Psoas muscle (tissue), 8 donors: ENCODE results near the gene FRMD6. TPM values are rescaled to one million over a fixed set of nuclear protein-coding genes. Genes with fewer than 3 reads are reported as not detected.

Experiments used
- ATAC-seq, 4 donors: fragments of 200-7000 bp; cut with Tn5 transposase; one replicate each; pipeline ENCODE4 v1.9.1; 2020; ENCODE audit warnings: moderate library complexity in 3 of 4, mild to moderate bottlenecking in 2 of 4
- DNase-seq, 2 donors: peaks; one replicate each; pipeline ENCODE4 v3.0.0-alpha.2; 2020
- H3K27ac ChIP-seq: fragments of 200-600 bp; one replicate; pipeline ENCODE4 v1.8.0; 2022
- H3K27me3 ChIP-seq, 3 donors: fragments of 200-600 bp in 1 of 3; one replicate each; pipeline versions ENCODE4 v1.6.1 to v1.8.0; 2013 to 2022; ENCODE audit warnings: low read length in 2 of 3, mild to moderate bottlenecking in 2 of 3, moderate library complexity in 1 of 3; ENCODE audit not compliant: insufficient read depth in 3 of 3
- H3K36me3 ChIP-seq, 2 donors: fragments of 200-600 bp in 1 of 2; one replicate each; pipeline versions ENCODE4 v1.6.1 to v1.8.0; 2013 to 2022; ENCODE audit warnings: low read depth in 1 of 2, mild to moderate bottlenecking in 1 of 2, moderate library complexity in 1 of 2; ENCODE audit not compliant: insufficient read depth in 1 of 2
- H3K4me1 ChIP-seq: fragments of 200-600 bp; one replicate; pipeline ENCODE4 v1.8.0; 2022
- H3K4me3 ChIP-seq: fragments of 200-600 bp; one replicate; pipeline ENCODE4 v1.8.0; 2022; ENCODE audit warnings: mild to moderate bottlenecking
- H3K9me3 ChIP-seq: fragments of 200-600 bp; one replicate; pipeline ENCODE4 v1.8.0; 2022
- CTCF ChIP-seq: fragments of 200-600 bp; IDR thresholded peaks from one replicate; pipeline ENCODE4 v1.8.0; 2022; ENCODE audit warnings: antibody characterized with exemption
- whole genome bisulfite sequencing, 3 donors: extraction: QIAGEN DNeasy Blood & Tissue Kit; methylation state at CpG; one replicate each; pipeline versions ENCODE4 v1.1.6 to v1.1.7; 2013; 5-methylcytosine and 5-hydroxymethylcytosine counted together
- intact Hi-C, 2 donors: fragments of 100-400 bp; cut with DNase I; formaldehyde crosslinking; loops; one replicate each; pipeline versions ENCODE4 v1.11.0 to v1.14.2; 2022
- long read RNA-seq, 2 donors: library from polyadenylated mRNA; unstranded; transcript quantifications; one replicate each; pipeline ENCODE4 v2.0.0, GENCODE V29; 2021
- polyA plus RNA-seq, 3 donors: library from polyadenylated mRNA; stranded (reverse); fragments of 200-250 nt; gene quantifications; one replicate each; pipeline ENCODE4 v1.2.3, GENCODE V29; 2013
- total RNA-seq, 4 donors: library from RNA; stranded (reverse); fragmentation: NEBNext Ultra II Directional in 2 of 4; extraction: Animal tissue kit (Norgen Biotek cat#: 25700) in 2 of 4; gene quantifications; one replicate each; pipeline versions ENCODE4 v1.2.1 to v1.2.4, GENCODE V29; 2021 to 2023
- donor health status: healthy with polysubstance abuse.
- donor health status: DM: no; HTN: no; CAD: no; lungs with moderate emphysema.
- donor health status: Bipolar disorder and iron deficiency.
- donor health status: healthy.
- donor health status: DM: yes; HTN: yes; CAD: no.
- donor health status: DM: no; HTN: no; CAD: no.
- donor health status: DM: no; HTN: no; CAD: no.
- donor health status: DM: yes; HTN: yes; CAD: no.

FRMD6 gene
- total RNA-seq (1 to 10 TPM; 5.0 to 9.8 (median 5.9) TPM), polyA plus RNA-seq (1 to 10 TPM; 2.5 to 3.2 (median 2.6) TPM)
- long read RNA-seq, donor 1, full-length matches to known transcripts = 3 of 6 reads
- long read RNA-seq, donor 1, partial matches to known transcripts = 2 of 6 reads
- long read RNA-seq, donor 1, other reads (novel, unspliced or antisense) = 1 of 6 reads
- long read RNA-seq, donor 2, full-length matches to known transcripts = 6 of 9 reads
- long read RNA-seq, donor 2, partial matches to known transcripts = 1 of 9 reads
- long read RNA-seq, donor 2, other reads (novel, unspliced or antisense) = 2 of 9 reads

DNA sequence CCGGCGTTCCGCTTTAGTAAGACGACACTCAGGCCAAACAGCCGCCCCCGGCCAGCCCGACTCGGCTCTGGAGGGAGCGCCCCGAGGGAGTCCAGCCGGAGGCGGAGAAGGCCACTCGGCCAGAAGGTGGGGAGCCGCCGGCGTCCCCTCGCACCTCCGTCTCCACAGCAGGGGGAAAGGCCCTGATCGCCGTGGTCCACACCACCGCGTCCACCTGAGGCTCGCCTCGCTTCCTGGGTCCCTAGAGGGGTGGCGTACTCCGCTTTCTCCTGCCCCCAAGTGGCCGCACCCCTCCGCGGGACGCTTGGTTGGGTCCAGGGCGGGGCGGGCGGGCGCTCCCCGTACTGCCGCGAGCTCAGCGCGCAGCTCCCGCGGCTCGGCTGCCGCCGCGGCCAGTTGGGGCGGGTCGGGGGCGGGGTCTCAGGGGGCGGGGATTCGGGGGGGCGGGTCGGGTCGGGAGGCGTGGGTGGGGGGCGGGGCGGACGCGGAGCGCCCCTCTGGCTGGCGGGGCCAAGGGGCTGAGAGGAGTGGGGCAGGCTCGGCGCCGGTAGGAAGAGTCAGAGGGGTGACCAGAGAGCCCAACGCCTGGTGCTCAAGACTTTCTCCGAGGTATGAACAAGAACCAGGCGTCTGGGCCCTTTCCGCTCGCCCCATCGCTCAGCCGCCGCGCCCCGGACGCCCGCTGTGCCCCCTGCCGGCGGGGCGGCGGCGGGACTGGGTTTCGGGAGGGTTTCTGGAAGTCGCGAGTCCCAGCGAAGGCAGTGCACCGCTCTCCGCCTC is at the start of gene FRMD6:
FRMD6 (plus strand) TSS at position 523 of the 780 bp plus-strand sequence. CDS start 37,927 bp downstream, outside the sequence.
- peak within 1 kb of the TSS; percentile 91 for H3K27ac ChIP-seq
- no peaks in the 10 kb centered on the region for H3K36me3 ChIP-seq
- H3K4me3 ChIP-seq = peak within 1 kb of the TSS; percentile 86
- peak; percentile 72 for TF ChIP-seq CTCF
- H3K9me3 ChIP-seq = no peaks in the 10 kb centered on the region
- ATAC-seq (peak; percentile 91 to 96 (median 92)), DNase-seq (peak; percentile 91 to 94)
- no peaks in the 10 kb centered on the region for H3K4me1 ChIP-seq
- 0 to 1% (median 1%) methylated on average over 36 to 85 of the region's 86 CpGs for WGBS, 3 donors
- intact Hi-C loops = loop anchor here (5.0 kb wide), 2 partner anchors 126 to 369 kb away; no protein-coding TSS in a partner anchor
- no peaks in the 10 kb centered on the region for H3K27me3 ChIP-seq

GRCh38 chr14:51602310-51602709 is 49.4 kb upstream of the FRMD6 start:
- intact Hi-C loops = no loop called here
- DNase-seq (no peak), ATAC-seq (no peak)
- no peak overlapping the region for H3K27ac ChIP-seq
- H3K9me3 ChIP-seq = no peaks in the 10 kb centered on the region
- no peak for TF ChIP-seq CTCF
- no peaks in the 10 kb centered on the region for H3K36me3 ChIP-seq
- H3K4me1 ChIP-seq = no peaks in the 10 kb centered on the region
- H3K27me3 ChIP-seq = no peaks in the 10 kb centered on the region
- H3K4me3 ChIP-seq = no peak overlapping the region

DNA sequence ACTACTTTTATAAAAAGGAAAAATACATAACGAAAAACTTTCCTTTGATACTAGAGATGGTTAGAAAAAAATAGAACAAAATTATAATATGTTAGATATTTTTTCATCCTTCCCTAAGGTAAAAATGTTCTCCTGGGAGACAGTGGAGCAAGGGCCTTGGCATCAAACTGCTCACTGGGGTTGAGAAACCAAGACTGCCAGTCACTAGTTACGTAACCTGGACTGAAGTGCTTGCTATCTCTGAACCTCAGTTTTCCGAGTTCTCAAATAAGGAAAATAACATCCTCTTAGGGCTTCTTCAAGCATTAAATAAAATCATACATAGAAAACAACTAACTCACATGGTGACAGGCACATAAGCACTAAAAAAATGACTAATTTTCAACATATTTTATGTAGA is 48.2 kb upstream of the FRMD6 start:
- no peaks in the 10 kb centered on the region for H3K27me3 ChIP-seq
- intact Hi-C loops = no loop called here
- 93 to 96% (median 96%) methylated on average over 3 of the region's 3 CpGs for WGBS, 3 donors
- H3K9me3 ChIP-seq = no peaks in the 10 kb centered on the region
- H3K36me3 ChIP-seq = no peaks in the 10 kb centered on the region
- no peak for TF ChIP-seq CTCF
- DNase-seq (no peak), ATAC-seq (no peak)
- H3K27ac ChIP-seq = no peak overlapping the region
- H3K4me3 ChIP-seq = no peak overlapping the region
- no peaks in the 10 kb centered on the region for H3K4me1 ChIP-seq

- intact Hi-C loops = no loop called here
- no peak overlapping the region for H3K4me3 ChIP-seq
- no peaks in the 10 kb centered on the region for H3K27me3 ChIP-seq
- no peaks in the 10 kb centered on the region for H3K4me1 ChIP-seq
- no peaks in the 10 kb centered on the region for H3K36me3 ChIP-seq
- WGBS, 3 donors = 76 to 87% (median 86%) methylated on average over 4 of the region's 4 CpGs
- ATAC-seq (no peak), DNase-seq (no peak)
- TF ChIP-seq CTCF = no peak
- H3K27ac ChIP-seq = no peak overlapping the region
- H3K9me3 ChIP-seq = no peaks in the 10 kb centered on the region
Observed at GRCh38 chr14:51604073-51604472, 47.6 kb upstream of the FRMD6 start.
